ENCODE data around the gene RECQL5.

The RECQL5 gene

GRCh38 chr17:75688209-75688825 lies 21.4 kb upstream of the RECQL5 start:
- DNase-seq (ENCODE audit: low read depth): no peak

GRCh38 chr17:75685499-75685898 lies 18.5 kb upstream of the RECQL5 start:
- DNase-seq (ENCODE audit: low read depth): no peak

- DNase-seq (ENCODE audit: low read depth): no peak
Measured at GRCh38 chr17:75684924-75685323, 18.0 kb upstream of the RECQL5 start.

GRCh38 chr17:75684249-75684648 lies 17.3 kb upstream of the RECQL5 start:
- no peak for DNase-seq (ENCODE audit: low read depth)

GRCh38 chr17:75683583-75683982 lies 16.6 kb upstream of the RECQL5 start:
- DNase-seq (ENCODE audit: low read depth): no peak

GRCh38 chr17:75681289-75681688 lies 14.3 kb upstream of the RECQL5 start:
- no peak for DNase-seq (ENCODE audit: low read depth)

- DNase-seq (ENCODE audit: low read depth): no peak
Measured at GRCh38 chr17:75680431-75680830, 13.5 kb upstream of the RECQL5 start.

- DNase-seq (ENCODE audit: low read depth): no peak
Measured at GRCh38 chr17:75679706-75680211, 12.8 kb upstream of the RECQL5 start.

GRCh38 chr17:75676461-75676860 lies 9.5 kb upstream of the RECQL5 start:
- no peak for DNase-seq (ENCODE audit: low read depth)

GRCh38 chr17:75673487-75673886 lies 6.5 kb upstream of the RECQL5 start:
- DNase-seq (ENCODE audit: low read depth): no peak

- no peak for DNase-seq (ENCODE audit: low read depth)
Measured at GRCh38 chr17:75672011-75672410, 5.1 kb upstream of the RECQL5 start.

GRCh38 chr17:75670868-75671267 lies 3.9 kb upstream of the RECQL5 start:
- no peak for DNase-seq (ENCODE audit: low read depth)

- DNase-seq (ENCODE audit: low read depth): no peak
Measured at GRCh38 chr17:75668489-75668888, 1.5 kb upstream of the RECQL5 start.

GRCh38 chr17:75667825-75668224 lies 871 bp upstream of the RECQL5 start:
- DNase-seq (ENCODE audit: low read depth): no peak

- no peak for DNase-seq (ENCODE audit: low read depth)
Measured at GRCh38 chr17:75665981-75666380, 973 bp downstream of the RECQL5 start.

- DNase-seq (ENCODE audit: low read depth): no peak
Measured at GRCh38 chr17:75664099-75664549, 2.8 kb downstream of the RECQL5 start.

- no peak for DNase-seq (ENCODE audit: low read depth)
Measured at GRCh38 chr17:75662511-75662910, 4.4 kb downstream of the RECQL5 start.

- DNase-seq (ENCODE audit: low read depth): no peak
Measured at GRCh38 chr17:75661531-75661930, 5.4 kb downstream of the RECQL5 start.

GRCh38 chr17:75658237-75658636 lies 8.7 kb downstream of the RECQL5 start:
- no peak for DNase-seq (ENCODE audit: low read depth)

GRCh38 chr17:75654176-75654575 lies 12.8 kb downstream of the RECQL5 start:
- no peak for DNase-seq (ENCODE audit: low read depth)

- no peak for DNase-seq (ENCODE audit: low read depth)
Measured at GRCh38 chr17:75652934-75653549, 13.9 kb downstream of the RECQL5 start.

- DNase-seq (ENCODE audit: low read depth): no peak
Measured at GRCh38 chr17:75652341-75652740, 14.6 kb downstream of the RECQL5 start.

GRCh38 chr17:75650874-75651273 lies 16.1 kb downstream of the RECQL5 start:
- DNase-seq (ENCODE audit: low read depth): no peak

GRCh38 chr17:75649687-75650086 lies 17.3 kb downstream of the RECQL5 start:
- DNase-seq (ENCODE audit: low read depth): no peak
